Measurements from ENCODE around the gene TEAD4. TPM values are rescaled to one million over a fixed set of nuclear protein-coding genes. Genes with fewer than 3 reads are reported as not detected.

The TEAD4 gene
- total RNA-seq, 1 experiment from 2014 or later = 96.8 TPM

- no peak for TF ChIP-seq E2F4 (CRISPR knock-in tag; IDR thresholded peaks at IDR 0.05; ENCODE audit: borderline replicate concordance, low read depth)
- no peak for TF ChIP-seq ZBTB21 (CRISPR knock-in tag; IDR thresholded peaks at IDR 0.05; ENCODE audit: borderline replicate concordance)
- no peak for TF ChIP-seq SMAD3 (CRISPR knock-in tag; IDR thresholded peaks at IDR 0.05; ENCODE audit: borderline replicate concordance)
Measured at GRCh38 chr12:3071107-3071506, 111.9 kb downstream of the TEAD4 start (continued).

- TF ChIP-seq ERG (CRISPR knock-in tag; IDR thresholded peaks at IDR 0.05) = no peak
- no peak for TF ChIP-seq ELF4 (CRISPR knock-in tag; IDR thresholded peaks at IDR 0.05; ENCODE audit: low read depth)
- TF ChIP-seq FOXK1 (CRISPR knock-in tag; IDR thresholded peaks at IDR 0.05) = no peak
- TF ChIP-seq CREM (CRISPR knock-in tag; IDR thresholded peaks at IDR 0.05) = no peak
- ChIA-PET CTCF (interaction anchor here (1.1 to 2.5 kb wide), 4 partner anchors 10 to 204 kb away, joined by 3 to 45 read pairs (median 4); no protein-coding TSS in a partner anchor), POLR2A (no interaction called here)
- DNase-seq (ENCODE audit: low spot score) (no peak), ATAC-seq (no peak)
- no peaks in the 10 kb centered on the region for H3K36me3 Mint-ChIP-seq
- H3K4me3 Mint-ChIP-seq = no peak overlapping the region
- no peaks in the 10 kb centered on the region for H3K9me3 Mint-ChIP-seq
- H3K4me1 Mint-ChIP-seq = peaks cover 3% of the 10 kb centered on the region
- H3K27me3 Mint-ChIP-seq (ENCODE audit: low read depth) = peaks cover 15% of the 10 kb centered on the region
- no peak overlapping the region for H3K27ac Mint-ChIP-seq
Measured at GRCh38 chr12:3071710-3072109, 112.5 kb downstream of the TEAD4 start.

GRCh38 chr12:3073438-3074250 lies 114.4 kb downstream of the TEAD4 start:
- Mint-ChIP-seq H3K27me3 (ENCODE audit: low read depth) (peaks cover 19% of the 10 kb centered on the region), H3K4me1 (peaks cover 8% of the 10 kb centered on the region), H3K27ac (no peak overlapping the region), H3K9me3 (no peaks in the 10 kb centered on the region), H3K4me3 (no peak overlapping the region), H3K36me3 (no peaks in the 10 kb centered on the region)
- TF ChIP-seq ZNF121 (CRISPR knock-in tag; IDR thresholded peaks at IDR 0.05) = no peak
- no peak for TF ChIP-seq GABPB1 (CRISPR knock-in tag; IDR thresholded peaks at IDR 0.05)
- TF ChIP-seq E2F4 (CRISPR knock-in tag; IDR thresholded peaks at IDR 0.05; ENCODE audit: borderline replicate concordance, low read depth) = no peak
- TF ChIP-seq CTCF (IDR thresholded peaks at IDR 0.05) = peak; percentile 90
- TF ChIP-seq PRDM15 (CRISPR knock-in tag; IDR thresholded peaks at IDR 0.05) = no peak
- DNase-seq (ENCODE audit: low spot score) (peak; percentile 92), ATAC-seq (peak; percentile 48)
- POLR2A ChIA-PET = no interaction called here
- CTCF ChIA-PET = interaction anchor here (0.6 to 2.5 kb wide), 77 partner anchors 8 to 372 kb away, joined by 3 to 59 read pairs (median 5); partner anchors contain the start of gene FKBP4

All from WTC11 (cell line).